ENCODE measurements around the gene CCDC33.

- TF ChIP-seq ARNTL (CRISPR knock-in tag; IDR thresholded peaks at IDR 0.05; ENCODE audit: borderline replicate concordance, low read depth) (no peak), SNAI2 (CRISPR knock-in tag; IDR thresholded peaks at IDR 0.05) (no peak), TCF4 (CRISPR knock-in tag; IDR thresholded peaks at IDR 0.05; ENCODE audit: borderline replicate concordance) (no peak)
- TF ChIP-seq, protein P1, sequence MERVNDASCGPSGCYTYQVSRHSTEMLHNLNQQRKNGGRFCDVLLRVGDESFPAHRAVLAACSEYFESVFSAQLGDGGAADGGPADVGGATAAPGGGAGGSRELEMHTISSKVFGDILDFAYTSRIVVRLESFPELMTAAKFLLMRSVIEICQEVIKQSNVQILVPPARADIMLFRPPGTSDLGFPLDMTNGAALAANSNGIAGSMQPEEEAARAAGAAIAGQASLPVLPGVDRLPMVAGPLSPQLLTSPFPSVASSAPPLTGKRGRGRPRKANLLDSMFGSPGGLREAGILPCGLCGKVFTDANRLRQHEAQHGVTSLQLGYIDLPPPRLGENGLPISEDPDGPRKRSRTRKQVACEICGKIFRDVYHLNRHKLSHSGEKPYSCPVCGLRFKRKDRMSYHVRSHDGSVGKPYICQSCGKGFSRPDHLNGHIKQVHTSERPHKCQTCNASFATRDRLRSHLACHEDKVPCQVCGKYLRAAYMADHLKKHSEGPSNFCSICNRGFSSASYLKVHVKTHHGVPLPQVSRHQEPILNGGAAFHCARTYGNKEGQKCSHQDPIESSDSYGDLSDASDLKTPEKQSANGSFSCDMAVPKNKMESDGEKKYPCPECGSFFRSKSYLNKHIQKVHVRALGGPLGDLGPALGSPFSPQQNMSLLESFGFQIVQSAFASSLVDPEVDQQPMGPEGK (CRISPR knock-in tag; IDR thresholded peaks at IDR 0.05; ENCODE audit: borderline replicate concordance), result no peak
Measured at GRCh38 chr15:74209560-74209958, 26.6 kb upstream of the CCDC33 start.

All from SK-N-SH treated with all-trans-retinoic acid at 6 μM for 48 hours (cell line).